A549 (cell line): ENCODE data around the gene SELENOV. TPM values are rescaled to one million over a fixed set of nuclear protein-coding genes. Genes with fewer than 3 reads are reported as not detected.

ENCODE experiments used
- ATAC-seq, 2 experiments: fragments of 200-7000 bp in 1 of 2; fragments of >200 bp in 1 of 2; cut with Nextera tagmentation in 1 of 2; cut with Tn5 transposase in 1 of 2; 3 replicates each; pipeline versions ENCODE4 v1.8.0 to v1.9.1; 2018 to 2020; ENCODE audit warnings: mild to moderate bottlenecking in 1 of 2, moderate library complexity in 1 of 2
- CTCF ChIA-PET: fragments of 300-600 bp; sonication (Branson Sonifier 250); formaldehyde crosslinking; extraction: SDS; loops from one replicate; lab custom pipeline; 2021; ENCODE audit warnings: antibody characterized with exemption, inconsistent platforms; lab: Yijun Ruan, JAX
- POLR2A ChIA-PET: fragments of 350-600 bp; formaldehyde crosslinking; extraction: SDS; loops from one replicate; lab custom pipeline; 2021; ENCODE audit warnings: antibody characterized with exemption, inconsistent platforms; lab: Yijun Ruan, JAX
- DNase-seq, 2 experiments: peaks; one replicate each; pipeline versions ENCODE4 v3.0.0 to v3.0.0-alpha.2; 2011 to 2016; ENCODE audit warnings: low read depth in 1 of 2, low spot score in 1 of 2
- FAIRE-seq: peaks from 2 replicates; lab custom pipeline; 2011; peaks lifted over from hg19 to GRCh38; lab: Jason Lieb, UNC
- H3K27ac ChIP-seq, 2 experiments: fragments of >200 bp; sonication (Bioruptor Twin); formaldehyde crosslinking; 3 replicates each; pipeline ENCODE4 v1.5.1; 2016 to 2017
- H3K4me1 ChIP-seq: fragments of >200 bp; sonication (Bioruptor Twin); formaldehyde crosslinking; 3 replicates; pipeline ENCODE4 v1.6.1; 2016
- H3K4me2 ChIP-seq: fragments of >200 bp; sonication (Bioruptor Twin); formaldehyde crosslinking; 3 replicates; pipeline ENCODE4 v1.6.1; 2016
- H3K4me3 ChIP-seq: fragments of >200 bp; sonication (Bioruptor Twin); formaldehyde crosslinking; 3 replicates; pipeline ENCODE4 v1.5.1; 2016
- H3K9me3 ChIP-seq: fragments of >200 bp; sonication (Bioruptor Twin); formaldehyde crosslinking; 3 replicates; pipeline ENCODE4 v1.6.1; 2016
- CBX2 ChIP-seq: fragments of 200-600 bp; sonication (generic); IDR thresholded peaks from 2 replicates; pipeline ENCODE4 v1.6.1; 2016; ENCODE audit warnings: low read depth, mild to moderate bottlenecking, borderline replicate concordance
- CBX8 ChIP-seq: fragments of 200-600 bp; sonication (generic); IDR thresholded peaks from 2 replicates; pipeline ENCODE4 v1.6.1; 2016
- CHD2 ChIP-seq: fragments of 150-350 bp; IDR thresholded peaks from 2 replicates; pipeline ENCODE4 v1.6.1; 2014; ENCODE audit warnings: low read length; ENCODE audit not compliant: partially characterized antibody
- CTCF ChIP-seq: fragments of >200 bp; sonication (Bioruptor Twin); formaldehyde crosslinking; IDR thresholded peaks from 3 replicates; pipeline ENCODE4 v1.5.1; 2016
- E2F6 ChIP-seq: IDR thresholded peaks from 2 replicates; pipeline ENCODE4 v1.6.1; 2012; ENCODE audit warnings: low read depth, borderline replicate concordance
- FOSB ChIP-seq: fragments of 250-450 bp; sonication (Bioruptor Pico); IDR thresholded peaks from 2 replicates; pipeline ENCODE4 v1.5.0; 2020; ENCODE audit warnings: mild to moderate bottlenecking, moderate library complexity
- FOXS1 ChIP-seq: fragments of 250-450 bp; sonication (Bioruptor Pico); IDR thresholded peaks from 2 replicates; pipeline ENCODE4 v1.5.0; 2020; ENCODE audit warnings: mild to moderate bottlenecking, moderate library complexity
- HDAC2 ChIP-seq: fragments of 200-600 bp; sonication (generic); IDR thresholded peaks from 2 replicates; pipeline ENCODE4 v1.6.1; 2016
- HOXB13 ChIP-seq: fragments of 250-450 bp; sonication (Bioruptor Pico); IDR thresholded peaks from 2 replicates; pipeline ENCODE4 v1.5.0; 2020; ENCODE audit warnings: low read depth, mild to moderate bottlenecking, moderate library complexity
- KDM1A ChIP-seq: fragments of 200-600 bp; sonication (generic); IDR thresholded peaks from 2 replicates; pipeline ENCODE4 v1.6.1; 2016; ENCODE audit warnings: low read depth, mild to moderate bottlenecking
- KDM5A ChIP-seq: fragments of 200-600 bp; sonication (generic); IDR thresholded peaks from 2 replicates; pipeline ENCODE4 v1.6.1; 2016; ENCODE audit warnings: antibody characterized with exemption, mild to moderate bottlenecking
- NFE2L2 ChIP-seq: fragments of 150-350 bp; conservative IDR thresholded peaks from 2 replicates; pipeline ENCODE4 v1.6.1; 2014; ENCODE audit warnings: low read length
- NR3C1 ChIP-seq: fragments of >200 bp; sonication (Bioruptor Twin); formaldehyde crosslinking; IDR thresholded peaks from 3 replicates; pipeline ENCODE4 v1.6.1; 2017
- RARB ChIP-seq: fragments of 250-450 bp; sonication (Bioruptor Pico); IDR thresholded peaks from 2 replicates; pipeline ENCODE4 v1.8.0; 2021; ENCODE audit warnings: mild to moderate bottlenecking, moderate library complexity
- RCOR1 ChIP-seq: fragments of 150-350 bp; IDR thresholded peaks from 2 replicates; pipeline ENCODE4 v1.6.1; 2014; ENCODE audit warnings: antibody characterized with exemption, low read length, low read depth
- RNF2 ChIP-seq: fragments of 200-600 bp; sonication (generic); IDR thresholded peaks from 2 replicates; pipeline ENCODE4 v1.6.1; 2016; ENCODE audit warnings: low read depth, mild to moderate bottlenecking, antibody characterized with exemption, moderate library complexity, borderline replicate concordance
- SREBF2 ChIP-seq: fragments of 450-650 bp; IDR thresholded peaks from 2 replicates; pipeline ENCODE4 v1.6.1; 2014; ENCODE audit warnings: mild to moderate bottlenecking, moderate library complexity
- TFCP2L1 ChIP-seq: fragments of 250-450 bp; sonication (Bioruptor Pico); IDR thresholded peaks from 2 replicates; pipeline ENCODE4 v1.5.0; 2021; ENCODE audit warnings: mild to moderate bottlenecking
- ZC3H11A ChIP-seq: fragments of 450-650 bp; IDR thresholded peaks from 2 replicates; pipeline ENCODE4 v1.6.1; 2014; ENCODE audit warnings: antibody characterized with exemption, mild to moderate bottlenecking
- ZFP36 ChIP-seq: fragments of 450-650 bp; IDR thresholded peaks from 2 replicates; pipeline ENCODE4 v1.6.1; 2014; ENCODE audit warnings: borderline replicate concordance; ENCODE audit not compliant: partially characterized antibody
- ZSCAN20 ChIP-seq: fragments of 250-450 bp; sonication (Bioruptor Pico); IDR thresholded peaks from 2 replicates; pipeline ENCODE4 v1.8.0; 2022; ENCODE audit warnings: mild to moderate bottlenecking, moderate library complexity
- WGBS: methylation state at CpG from one replicate; pipeline ENCODE4 v1.1.6; 2017; ENCODE audit errors: missing lambda C conversion rate; 5-methylcytosine and 5-hydroxymethylcytosine counted together
- polyA plus RNA-seq, 4 experiments: library from polyadenylated mRNA; depleted of rRNA in 3 of 4; stranded (reverse); fragments of >200 nt; fragmentation: RNase III in 1 of 4; extraction: RNeasy Plus Mini Kit Qiagen cat#74134 plus additional on column Dnase treatment in 1 of 4; gene quantifications; 2 replicates in 3 of 4; 3 replicates in 1 of 4; pipeline ENCODE4 v1.2.3, GENCODE V29; 2011 to 2017
- TF ChIP-seq, protein P1 (sequence below): fragments of 450-650 bp; IDR thresholded peaks from 2 replicates; pipeline ENCODE4 v1.6.1; 2014; ENCODE audit warnings: antibody characterized with exemption

SELENOV gene
- polyA plus RNA-seq, 2 of the 4 experiments (the other 2 are of a cell fraction), result not detected

- no peak for FAIRE-seq
- ChIA-PET CTCF (interaction anchor here (0.6 to 15.8 kb wide), 12 partner anchors 9 to 174 kb away, joined by 3 to 305 read pairs (median 16); partner anchors contain the start of genes EID2, EID2B, SELENOV and TIMM50), POLR2A (interaction anchor here (1.1 to 1.4 kb wide), 2 partner anchors 19 to 58 kb away, joined by 3 read pairs; partner anchors contain the start of gene TIMM50)
- Histone ChIP-seq H3K9me3 (no peaks in the 10 kb centered on the region), H3K27ac (peak within 1 kb of the TSS; percentile 10 to 51; a peak in 4 of 6 replicates), H3K4me3 (peak within 1 kb of the TSS; percentile 32), H3K4me1 (peaks cover 21% of the 10 kb centered on the region), H3K4me2 (peak within 1 kb of the TSS; percentile 92)
- no peak for DNase-seq
- peak; percentile 20 to 36; a peak in 5 of 6 replicates for ATAC-seq
- TF ChIP-seq CTCF (no peak), CBX2 (no peak), FOXS1 (CRISPR knock-in tag) (no peak), ZFP36 (no peak), CBX8 (no peak), SREBF2 (no peak), NFE2L2 (no peak)
- WGBS, result 60% methylated on average over 48 of the region's 60 CpGs
These were observed 15.9 kb upstream of the SELENOV start, which contains the start of gene DLL3 for GRCh38 chr19:39498798-39499642. TSS of gene DLL3 (plus strand) at chr19:39498947. CDS start at chr19:39498975, 28 bp downstream.

GRCh38 chr19:39499932-39500331, 15.0 kb upstream of the SELENOV start:
- 73% methylated on average over 8 of the region's 8 CpGs for WGBS
- no peak overlapping the region for H3K27ac ChIP-seq
- TF ChIP-seq HDAC2, result no peak
- no peak for TF ChIP-seq RCOR1
- no peak for TF ChIP-seq RNF2
- TF ChIP-seq HOXB13, result no peak
- no peak for TF ChIP-seq RARB (CRISPR knock-in tag)
- no peak for TF ChIP-seq CTCF
- TF ChIP-seq FOSB, result no peak
- TF ChIP-seq ZSCAN20 (CRISPR knock-in tag), result no peak
- H3K4me2 ChIP-seq, result no peak overlapping the region
- peak; percentile 49 for FAIRE-seq
- CTCF ChIA-PET, result interaction anchor here (0.6 to 15.8 kb wide), 13 partner anchors 8 to 172 kb away, joined by 3 to 305 read pairs (median 4); partner anchors contain the start of genes EID2B, SELENOV and TIMM50
- no peaks in the 10 kb centered on the region for H3K9me3 ChIP-seq
- H3K4me1 ChIP-seq, result peaks cover 21% of the 10 kb centered on the region
- H3K4me3 ChIP-seq, result no peak overlapping the region
- DNase-seq, result no peak
- no peak for ATAC-seq
- POLR2A ChIA-PET, result interaction anchor here (0.6 to 2.2 kb wide), 3 partner anchors 19 to 64 kb away, joined by 6 to 10 read pairs (median 6); partner anchors contain the start of genes RPS16 and TIMM50

GRCh38 chr19:39500543-39500942, 14.4 kb upstream of the SELENOV start:
- ChIA-PET CTCF (interaction anchor here (0.6 to 15.8 kb wide), 13 partner anchors 8 to 379 kb away, joined by 3 to 305 read pairs (median 4); partner anchors contain the start of genes EID2B, SELENOV and TIMM50), POLR2A (interaction anchor here (0.6 to 2.2 kb wide), 3 partner anchors 20 to 65 kb away, joined by 6 to 10 read pairs (median 6); partner anchors contain the start of genes RPS16 and TIMM50)
- no peak overlapping the region for H3K27ac ChIP-seq
- no peaks in the 10 kb centered on the region for H3K9me3 ChIP-seq
- FAIRE-seq (peak; percentile 18), DNase-seq (no peak), ATAC-seq (no peak)
- peaks cover 21% of the 10 kb centered on the region for H3K4me1 ChIP-seq
- 39% methylated on average over 4 of the region's 4 CpGs for WGBS
- H3K4me2 ChIP-seq, result no peak overlapping the region
- H3K4me3 ChIP-seq, result no peak overlapping the region
- TF ChIP-seq ZC3H11A, result no peak
- TF ChIP-seq TFCP2L1 (CRISPR knock-in tag), result no peak
- TF ChIP-seq, protein P1, sequence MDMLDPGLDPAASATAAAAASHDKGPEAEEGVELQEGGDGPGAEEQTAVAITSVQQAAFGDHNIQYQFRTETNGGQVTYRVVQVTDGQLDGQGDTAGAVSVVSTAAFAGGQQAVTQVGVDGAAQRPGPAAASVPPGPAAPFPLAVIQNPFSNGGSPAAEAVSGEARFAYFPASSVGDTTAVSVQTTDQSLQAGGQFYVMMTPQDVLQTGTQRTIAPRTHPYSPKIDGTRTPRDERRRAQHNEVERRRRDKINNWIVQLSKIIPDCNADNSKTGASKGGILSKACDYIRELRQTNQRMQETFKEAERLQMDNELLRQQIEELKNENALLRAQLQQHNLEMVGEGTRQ, result no peak
- TF ChIP-seq KDM1A, result no peak
- no peak for TF ChIP-seq NR3C1
- TF ChIP-seq CBX2, result no peak
- TF ChIP-seq E2F6, result no peak
- TF ChIP-seq KDM5A, result no peak
- TF ChIP-seq CHD2, result no peak
